ENCODE measurements around the gene SPRED3. TPM values are rescaled to one million over a fixed set of nuclear protein-coding genes. Genes with fewer than 3 reads are reported as not detected.

SPRED3 gene
- total and polyA plus RNA-seq, 9 of the 15 experiments (the other 6 are each of a cell fraction or from before 2014, with no cell fraction given) = 0.05 to 1.3 (median 0.36) TPM

GRCh38 chr19:38425810-38426466 is 37.4 kb downstream of the SPRED3 start, which contains the start of gene RASGRP4 (continued):
- TF ChIP-seq PRDM10 (IDR thresholded peaks at IDR 0.05; ENCODE audit: partially characterized antibody) = no peak
- TF ChIP-seq NFRKB (IDR thresholded peaks at IDR 0.05; ENCODE audit: low read depth) = no peak
- no peak for TF ChIP-seq BCOR (IDR thresholded peaks at IDR 0.05)
- TF ChIP-seq KDM5B (IDR thresholded peaks at IDR 0.05; ENCODE audit: insufficient replicate concordance, low read depth, low read length) = no peak
- no peak for TF ChIP-seq BACH1 (tag; IDR thresholded peaks at IDR 0.05)
- TF ChIP-seq SPI1 (IDR thresholded peaks at IDR 0.05; ENCODE audit: borderline replicate concordance, low read depth, low read length) = peak; percentile 96
- no peak for TF ChIP-seq TGIF2 (CRISPR knock-in tag; IDR thresholded peaks at IDR 0.05)
- TF ChIP-seq EP300 (IDR thresholded peaks at IDR 0.05; ENCODE audit: low read length) = 0 out of 2 replicates have a peak, but pooled peaks have one; percentile 9
- no peak for TF ChIP-seq TAF9B (IDR thresholded peaks at IDR 0.05; ENCODE audit: partially characterized antibody)
